Measurements from ENCODE around the gene KLHL3. TPM values are rescaled to one million over a fixed set of nuclear protein-coding genes. Genes with fewer than 3 reads are reported as not detected.

KLHL3 gene
- total RNA-seq, 6 donors from 2014 or later = 2.7 to 17.8 (median 5.2) TPM

DNA sequence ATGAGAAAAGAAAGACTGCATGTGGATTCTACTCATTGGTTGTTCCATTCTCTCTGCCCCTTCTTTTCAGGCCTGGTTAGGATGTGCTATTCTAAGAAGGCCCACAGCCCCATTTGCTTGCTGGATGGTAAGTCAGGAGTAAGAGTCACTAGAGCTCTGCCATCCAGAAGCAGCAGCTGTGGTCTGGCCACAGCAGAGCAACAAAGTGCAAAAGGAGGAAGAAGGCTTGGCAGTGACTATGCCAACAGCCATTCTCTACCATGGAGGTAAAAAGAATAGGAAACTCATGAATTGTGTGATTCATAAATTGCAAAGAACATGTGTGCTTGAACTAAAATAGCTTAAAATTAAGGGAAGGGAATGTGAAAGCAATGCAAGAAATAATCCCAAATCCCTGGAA, 20.9 kb downstream of the KLHL3 start:
- TF ChIP-seq POLR2A (IDR thresholded peaks at IDR 0.05) (no peak), EP300 (IDR thresholded peaks at IDR 0.05) (no peak), POLR2AphosphoS5 (IDR thresholded peaks at IDR 0.05) (no peak)
- TF ChIP-seq, protein P1, sequence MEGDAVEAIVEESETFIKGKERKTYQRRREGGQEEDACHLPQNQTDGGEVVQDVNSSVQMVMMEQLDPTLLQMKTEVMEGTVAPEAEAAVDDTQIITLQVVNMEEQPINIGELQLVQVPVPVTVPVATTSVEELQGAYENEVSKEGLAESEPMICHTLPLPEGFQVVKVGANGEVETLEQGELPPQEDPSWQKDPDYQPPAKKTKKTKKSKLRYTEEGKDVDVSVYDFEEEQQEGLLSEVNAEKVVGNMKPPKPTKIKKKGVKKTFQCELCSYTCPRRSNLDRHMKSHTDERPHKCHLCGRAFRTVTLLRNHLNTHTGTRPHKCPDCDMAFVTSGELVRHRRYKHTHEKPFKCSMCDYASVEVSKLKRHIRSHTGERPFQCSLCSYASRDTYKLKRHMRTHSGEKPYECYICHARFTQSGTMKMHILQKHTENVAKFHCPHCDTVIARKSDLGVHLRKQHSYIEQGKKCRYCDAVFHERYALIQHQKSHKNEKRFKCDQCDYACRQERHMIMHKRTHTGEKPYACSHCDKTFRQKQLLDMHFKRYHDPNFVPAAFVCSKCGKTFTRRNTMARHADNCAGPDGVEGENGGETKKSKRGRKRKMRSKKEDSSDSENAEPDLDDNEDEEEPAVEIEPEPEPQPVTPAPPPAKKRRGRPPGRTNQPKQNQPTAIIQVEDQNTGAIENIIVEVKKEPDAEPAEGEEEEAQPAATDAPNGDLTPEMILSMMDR (IDR thresholded peaks at IDR 0.05) = no peak
- no peaks in the 10 kb centered on the region for H3K36me3 ChIP-seq
- ATAC-seq (ENCODE audit: low FRiP score in 2 of 2) (no peak), DNase-seq (no peak)
- no peak overlapping the region for H3K4me3 ChIP-seq
- no peaks in the 10 kb centered on the region for H3K9me3 ChIP-seq
- H3K27me3 ChIP-seq = no peaks in the 10 kb centered on the region
- no peak overlapping the region for H3K27ac ChIP-seq
- no peaks in the 10 kb centered on the region for H3K4me1 ChIP-seq

GRCh38 chr5:137714494-137714893, 21.4 kb downstream of the KLHL3 start:
- TF ChIP-seq, protein P1 (IDR thresholded peaks at IDR 0.05) = no peak
- TF ChIP-seq EP300 (IDR thresholded peaks at IDR 0.05) (no peak), POLR2AphosphoS5 (IDR thresholded peaks at IDR 0.05) (no peak), POLR2A (IDR thresholded peaks at IDR 0.05) (no peak)
- Histone ChIP-seq H3K4me3 (no peak overlapping the region), H3K4me1 (no peaks in the 10 kb centered on the region), H3K9me3 (no peaks in the 10 kb centered on the region), H3K27me3 (no peaks in the 10 kb centered on the region), H3K36me3 (no peaks in the 10 kb centered on the region), H3K27ac (no peak overlapping the region)
- WGBS, 2 donors = 77 to 78% methylated on average over 2 of the region's 2 CpGs
- no peak for ATAC-seq (ENCODE audit: low FRiP score in 2 of 2)
- DNase-seq = no peak

DNA sequence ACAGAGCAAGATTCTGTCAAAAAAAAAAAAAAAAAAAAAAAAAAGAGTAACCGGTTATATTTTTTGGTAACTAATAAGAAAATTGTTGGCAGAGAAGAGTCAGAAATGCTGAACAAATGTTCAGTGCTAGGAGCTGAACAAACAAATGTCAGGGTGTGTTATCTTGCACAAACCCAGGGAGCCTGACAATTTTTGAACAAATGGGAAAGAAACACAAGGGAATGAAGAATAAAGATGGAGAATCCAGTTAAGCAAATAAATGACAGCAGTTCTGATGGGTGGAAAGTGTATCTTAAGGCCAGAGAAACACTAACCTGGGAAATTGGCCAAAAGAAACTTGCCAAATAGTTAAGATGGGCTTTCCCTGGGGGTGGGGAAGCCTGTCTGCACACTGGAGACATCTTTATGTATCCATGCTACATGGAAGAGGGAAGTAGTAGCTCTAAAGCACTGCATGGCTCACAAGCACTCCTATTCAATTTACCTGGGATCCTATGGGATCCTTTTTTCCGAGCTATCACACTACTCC, 23.7 kb downstream of the KLHL3 start:
- Histone ChIP-seq H3K27ac (no peak overlapping the region), H3K36me3 (no peaks in the 10 kb centered on the region), H3K4me3 (no peak overlapping the region), H3K9me3 (no peaks in the 10 kb centered on the region), H3K27me3 (no peaks in the 10 kb centered on the region), H3K4me1 (no peaks in the 10 kb centered on the region)
- TF ChIP-seq EP300 (IDR thresholded peaks at IDR 0.05) (no peak), POLR2AphosphoS5 (IDR thresholded peaks at IDR 0.05) (no peak), POLR2A (IDR thresholded peaks at IDR 0.05) (no peak)
- TF ChIP-seq, protein P1 (IDR thresholded peaks at IDR 0.05) = no peak
- no peak for ATAC-seq (ENCODE audit: low FRiP score in 2 of 2)
- DNase-seq = no peak
- WGBS, 2 donors = 92 to 94% methylated on average over 2 of the region's 2 CpGs

DNA sequence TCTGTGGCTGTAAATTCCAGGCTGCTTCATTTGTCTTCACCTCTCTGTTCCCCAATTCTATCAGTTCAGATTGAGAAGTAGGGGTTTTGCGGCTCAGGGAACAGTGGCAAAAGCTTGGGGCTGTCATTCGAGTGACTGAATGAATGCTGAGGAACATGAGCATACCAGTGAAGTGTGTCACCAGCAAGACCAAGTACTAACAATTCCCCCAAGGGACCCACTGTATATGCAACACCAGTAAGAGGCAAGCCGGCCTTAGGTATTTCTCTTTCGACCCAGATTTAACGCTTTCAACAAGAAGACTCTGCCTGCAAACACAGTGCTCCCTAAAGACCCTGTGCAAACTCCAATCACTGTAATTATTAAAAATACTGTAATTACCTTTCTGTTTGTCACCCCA, 25.8 kb downstream of the KLHL3 start:
- Histone ChIP-seq H3K4me3 (no peak overlapping the region), H3K27me3 (no peaks in the 10 kb centered on the region), H3K27ac (no peak overlapping the region), H3K9me3 (no peaks in the 10 kb centered on the region), H3K36me3 (no peaks in the 10 kb centered on the region), H3K4me1 (no peaks in the 10 kb centered on the region)
- TF ChIP-seq POLR2AphosphoS5 (IDR thresholded peaks at IDR 0.05) (no peak), EP300 (IDR thresholded peaks at IDR 0.05) (no peak), POLR2A (IDR thresholded peaks at IDR 0.05) (no peak)
- TF ChIP-seq, protein P1 (IDR thresholded peaks at IDR 0.05) = no peak
- ATAC-seq (ENCODE audit: low FRiP score in 2 of 2) = no peak
- DNase-seq = no peak
- WGBS, 2 donors = 94 to 96% methylated on average over 5 of the region's 5 CpGs

DNA sequence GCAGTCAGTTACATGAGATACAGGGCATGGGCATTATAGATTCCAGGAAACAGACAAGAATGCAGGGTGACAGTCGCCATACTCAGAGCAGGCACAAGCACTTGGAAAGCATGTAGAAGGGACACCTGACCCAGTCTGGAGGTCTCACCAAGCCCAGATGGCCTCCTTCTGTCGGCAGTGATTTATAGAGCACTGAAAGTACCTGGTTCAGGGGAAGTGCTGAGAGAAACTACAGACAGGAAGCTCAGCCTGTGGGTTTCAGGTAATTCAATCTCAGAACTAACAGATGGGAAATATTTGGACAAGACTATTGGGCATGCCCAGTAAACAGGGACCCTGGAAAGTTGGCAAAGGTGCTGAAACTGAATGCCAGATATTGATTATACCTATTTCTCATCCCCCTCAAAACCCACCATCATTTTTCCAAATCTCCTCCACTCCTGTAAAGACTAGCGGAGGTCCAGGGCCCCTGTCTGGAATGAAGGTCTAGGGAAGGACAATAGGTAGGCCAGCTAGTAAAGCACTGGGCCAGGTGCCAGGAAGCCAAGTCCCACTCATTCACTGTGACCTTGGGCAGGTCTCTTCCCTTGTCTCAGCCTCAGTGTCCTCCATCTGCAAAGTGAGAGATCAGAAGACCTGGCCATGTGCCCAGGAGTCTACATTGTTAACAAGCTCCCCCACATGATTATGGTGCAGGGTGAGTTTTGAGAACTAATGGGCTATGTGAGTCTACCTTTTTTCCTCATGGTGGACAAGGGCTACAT, 26.9 kb downstream of the KLHL3 start:
- H3K36me3 ChIP-seq = no peaks in the 10 kb centered on the region
- TF ChIP-seq, protein P1 (IDR thresholded peaks at IDR 0.05) = no peak
- no peak for TF ChIP-seq EP300 (IDR thresholded peaks at IDR 0.05)
- no peak for TF ChIP-seq POLR2AphosphoS5 (IDR thresholded peaks at IDR 0.05)
- TF ChIP-seq POLR2A (IDR thresholded peaks at IDR 0.05) = no peak
- H3K4me1 ChIP-seq = no peaks in the 10 kb centered on the region
- H3K4me3 ChIP-seq = no peak overlapping the region
- no peaks in the 10 kb centered on the region for H3K9me3 ChIP-seq
- DNase-seq = no peak
- ATAC-seq (ENCODE audit: low FRiP score in 2 of 2) = no peak
- WGBS, 2 donors = 91 to 96% methylated on average over 3 of the region's 3 CpGs
- no peak overlapping the region for H3K27ac ChIP-seq
- no peaks in the 10 kb centered on the region for H3K27me3 ChIP-seq

All from upper lobe of left lung (tissue), 6 donors.